GM12878 (cell line): ENCODE measurements around the gene TMEM61. TPM values are rescaled to one million over a fixed set of nuclear protein-coding genes. Genes with fewer than 3 reads are reported as not detected.

Experiments
- ATAC-seq: fragments of 200-7000 bp; cut with Tn5 transposase; 3 replicates; pipeline ENCODE4 v1.9.1; 2020; ENCODE audit warnings: mild to moderate bottlenecking, moderate library complexity
- BruUV-seq: library from RNA; stranded (reverse); fragments of 400-500 nt; replicated peaks from 2 replicates; lab custom pipeline; 2021; lab: Mats Ljungman, UMichigan
- CTCF ChIA-PET: fragments of 300-600 bp; sonication (Branson Sonifier 250); formaldehyde crosslinking; extraction: SDS; loops from one replicate; lab custom pipeline; 2021; ENCODE audit warnings: inconsistent platforms; lab: Yijun Ruan, JAX
- POLR2A ChIA-PET: fragments of 350-600 bp; formaldehyde crosslinking; extraction: SDS; loops from one replicate; lab custom pipeline; 2021; ENCODE audit warnings: inconsistent platforms; lab: Charles Lee
- RAD21 ChIA-PET: fragments of 300-600 bp; sonication (Branson Sonifier 250); formaldehyde crosslinking; loops from one replicate; lab custom pipeline; 2023; ENCODE audit warnings: antibody characterized with exemption; ENCODE audit not compliant: unreplicated experiment; lab: Charles Lee
- SMC1A ChIA-PET: fragments of 300-600 bp; sonication (Branson Sonifier 250); formaldehyde crosslinking; loops from one replicate; lab custom pipeline; 2023; ENCODE audit not compliant: unreplicated experiment, uncharacterized antibody; lab: Charles Lee
- DNase-seq: peaks from one replicate; pipeline ENCODE4 v3.0.0-alpha.2; 2011; ENCODE audit warnings: low read depth, low spot score
- FAIRE-seq: peaks from 3 replicates; lab custom pipeline; 2011; peaks lifted over from hg19 to GRCh38; lab: Jason Lieb, UNC
- H2AFZ ChIP-seq: 2 replicates; pipeline ENCODE4 v1.6.0; 2011; ENCODE audit warnings: low read depth, low read length, control low read depth; ENCODE audit not compliant: control insufficient read depth
- H3K27ac ChIP-seq: 2 replicates; pipeline ENCODE4 v1.5.1; 2011; ENCODE audit warnings: control low read depth; ENCODE audit not compliant: control insufficient read depth, insufficient read depth
- H3K27me3 ChIP-seq, 2 experiments: replicated peaks in 1 of 2; 2 replicates each; pipeline versions ENCODE4 v1.6.0 to v1.6.1; 2011; ENCODE audit warnings: low read length in 1 of 2; ENCODE audit not compliant: control insufficient read depth in 2 of 2, insufficient read depth in 2 of 2
- H3K36me3 ChIP-seq, 2 experiments: 2 replicates each; pipeline ENCODE4 v1.5.1; 2011; ENCODE audit warnings: low read length in 1 of 2; ENCODE audit not compliant: control insufficient read depth in 2 of 2, insufficient read depth in 2 of 2
- H3K4me1 ChIP-seq: 2 replicates; pipeline ENCODE4 v1.6.1; 2011; ENCODE audit warnings: mild to moderate bottlenecking, low read length, moderate library complexity, mixed read lengths; ENCODE audit not compliant: control insufficient read depth, insufficient read depth
- H3K4me2 ChIP-seq: 2 replicates; pipeline ENCODE4 v1.6.0; 2011; ENCODE audit warnings: control low read depth; ENCODE audit not compliant: control insufficient read depth, insufficient read depth
- H3K4me3 ChIP-seq: fragments of 200-600 bp; sonication (generic); 2 replicates; pipeline ENCODE4 v1.5.1; 2016
- H3K79me2 ChIP-seq: 2 replicates; pipeline ENCODE4 v1.6.0; 2011; ENCODE audit warnings: low read length; ENCODE audit not compliant: control insufficient read depth, insufficient read depth
- H3K9ac ChIP-seq: 2 replicates; pipeline ENCODE4 v1.8.0; 2011; ENCODE audit warnings: low read length, control low read depth, mixed read lengths; ENCODE audit not compliant: control insufficient read depth, insufficient read depth
- H3K9me3 ChIP-seq: replicated peaks from 3 replicates; pipeline ENCODE4 v1.5.1; 2011; ENCODE audit warnings: mild to moderate bottlenecking, low read length; ENCODE audit not compliant: control insufficient read depth, insufficient read depth
- H4K20me1 ChIP-seq: 2 replicates; pipeline ENCODE4 v1.6.0; 2011; ENCODE audit not compliant: control insufficient read depth, insufficient read depth
- CTCF ChIP-seq, 3 experiments: IDR thresholded peaks in 2 of 3; conservative IDR thresholded peaks in 1 of 3; 2 replicates each; pipeline ENCODE4 v1.5.1; 2011; ENCODE audit warnings: low read depth in 3 of 3, low read length in 3 of 3, mild to moderate bottlenecking in 3 of 3, control low read depth in 2 of 3, moderate library complexity in 2 of 3, inconsistent platforms in 1 of 3, mixed read lengths in 1 of 3; ENCODE audit not compliant: control insufficient read depth in 2 of 3, insufficient read depth in 1 of 3; ENCODE audit errors: extremely low read depth in 1 of 3
- KAT2A ChIP-seq: conservative IDR thresholded peaks from 2 replicates; pipeline ENCODE4 v1.6.1; 2011; ENCODE audit warnings: low read depth, low read length; ENCODE audit not compliant: control insufficient read depth
- PML ChIP-seq: IDR thresholded peaks from 2 replicates; pipeline ENCODE4 v1.6.1; 2012; ENCODE audit warnings: low read length, inconsistent platforms
- RAD21 ChIP-seq: IDR thresholded peaks from 2 replicates; pipeline ENCODE4 v1.6.1; 2011; ENCODE audit warnings: mild to moderate bottlenecking, low read depth, low read length, moderate library complexity; ENCODE audit not compliant: insufficient read depth
- SMC3 ChIP-seq: IDR thresholded peaks from 2 replicates; pipeline ENCODE4 v1.6.1; 2011; ENCODE audit warnings: low read length, improper control_type of control experiment, borderline replicate concordance
- SUZ12 ChIP-seq: fragments of 200-600 bp; sonication (generic); IDR thresholded peaks from one replicate; pipeline ENCODE4 v1.6.1; 2018; ENCODE audit warnings: antibody characterized with exemption, mild to moderate bottlenecking; ENCODE audit not compliant: unreplicated experiment
- YY1 ChIP-seq: IDR thresholded peaks from 2 replicates; pipeline ENCODE4 v1.6.1; 2011; ENCODE audit warnings: low read depth, mild to moderate bottlenecking, low read length
- ZNF24 ChIP-seq: fragments of 450-650 bp; IDR thresholded peaks from 2 replicates; pipeline ENCODE4 v1.6.1; 2017; ENCODE audit warnings: antibody characterized with exemption, mild to moderate bottlenecking
- ZNF274 ChIP-seq: IDR thresholded peaks from one replicate; pipeline ENCODE4 v1.8.0; 2011; ENCODE audit not compliant: insufficient read length, insufficient read depth
- WGBS: methylation state at CpG from one replicate; pipeline ENCODE4 v1.1.6; 2016; ENCODE audit warnings: low lambda C conversion rate; ENCODE audit not compliant: insufficient replicate concordance, insufficient coverage; ENCODE audit errors: missing lambda C conversion rate; 5-methylcytosine and 5-hydroxymethylcytosine counted together
- in situ Hi-C: fragments of 300-500 bp; cut with MboI; formaldehyde crosslinking; loops from 9 replicates; pipeline ENCODE4 v1.14.3; 2018; ENCODE audit warnings: mixed read lengths
- intact Hi-C: fragments of 100-400 bp; cut with micrococcal nuclease; formaldehyde crosslinking; loops from one replicate; pipeline ENCODE4 v1.14.2; 2022; ENCODE audit not compliant: unreplicated experiment
- polyA plus RNA-seq, 11 experiments: library from polyadenylated mRNA; depleted of rRNA in 4 of 11; unstranded in 6 of 11; stranded (reverse) in 5 of 11; fragments of >200 nt; fragmentation: Nextera tagmentation in 4 of 11; fragmentation: Illumina TruSeq in 1 of 11; extraction: Ambion mirVana in 4 of 11; extraction: Trizol in 1 of 11; gene quantifications; 1 replicate in 1 of 11; 2 replicates in 10 of 11; pipeline versions ENCODE4 v1.2.1 to v1.2.3, GENCODE V29; 2011 to 2016; ENCODE audit warnings: inconsistent platforms in 2 of 11, missing spikeins in 2 of 11, low read depth in 1 of 11
- total RNA-seq, 4 experiments: library from RNA; depleted of rRNA in 3 of 4; stranded (reverse); fragments of >200 nt in 3 of 4; fragmentation: Illumina TruSeq in 1 of 4; extraction: Trizol in 1 of 4; gene quantifications; 2 replicates each; pipeline versions ENCODE4 v1.2.1 to v1.2.3, GENCODE V29; 2013 to 2021
- TF ChIP-seq, protein P1 (sequence below): IDR thresholded peaks from 2 replicates; pipeline ENCODE4 v1.6.1; 2011; ENCODE audit warnings: low read depth, mild to moderate bottlenecking, low read length, moderate library complexity, borderline replicate concordance; ENCODE audit errors: extremely low read depth

TMEM61 gene
- total and polyA plus RNA-seq, 10 of the 15 experiments (the other 5 are each of a cell fraction or from before 2014, with no cell fraction given), result not detected

GRCh38 chr1:54942976-54943375, 37.5 kb upstream of the TMEM61 start (continued):
- TF ChIP-seq, protein P1, sequence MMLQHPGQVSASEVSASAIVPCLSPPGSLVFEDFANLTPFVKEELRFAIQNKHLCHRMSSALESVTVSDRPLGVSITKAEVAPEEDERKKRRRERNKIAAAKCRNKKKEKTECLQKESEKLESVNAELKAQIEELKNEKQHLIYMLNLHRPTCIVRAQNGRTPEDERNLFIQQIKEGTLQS, result no peak
- TF ChIP-seq PML (no peak), SUZ12 (no peak), ZNF274 (no peak)

DNA sequence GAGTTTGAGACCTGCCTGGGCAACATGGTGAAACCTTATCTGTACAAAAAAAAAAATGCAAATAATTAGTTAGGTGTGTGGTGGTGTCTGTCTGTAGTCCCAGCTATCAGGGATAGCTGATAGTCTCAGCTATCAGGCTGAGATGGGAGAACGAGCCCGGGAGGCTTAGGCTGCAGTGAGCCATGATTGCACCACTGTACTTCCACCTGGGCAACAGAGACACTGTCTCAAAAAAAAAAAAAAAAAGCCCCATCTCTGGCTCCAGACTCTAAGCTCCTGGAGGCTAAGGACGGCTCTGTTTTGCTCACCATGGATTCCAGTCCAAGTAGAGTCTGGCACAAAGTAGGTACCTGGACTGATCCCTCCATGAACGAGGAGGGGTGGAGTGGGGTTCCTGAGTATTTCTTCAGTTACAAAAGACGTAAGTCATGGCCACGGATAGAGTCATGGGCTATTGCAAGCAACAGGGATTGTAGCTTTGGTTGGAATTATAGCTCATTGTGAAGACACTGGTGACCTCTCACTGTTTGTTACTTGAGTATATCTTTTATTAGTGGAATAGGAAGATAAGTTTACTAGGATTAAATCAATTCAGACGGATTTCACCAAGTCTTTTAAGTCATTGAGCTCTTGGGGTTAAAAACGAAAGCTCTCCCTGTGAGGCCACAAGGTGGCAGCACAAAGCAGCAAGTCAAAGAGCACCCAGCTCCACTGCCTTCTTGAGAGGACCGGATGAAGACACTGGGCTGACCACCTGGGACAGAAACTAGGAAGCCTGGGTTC, 35.6 kb upstream of the TMEM61 start:
- H4K20me1 ChIP-seq, result no peaks in the 10 kb centered on the region
- no peak overlapping the region for H3K27ac ChIP-seq
- H3K79me2 ChIP-seq, result no peaks in the 10 kb centered on the region
- TF ChIP-seq CTCF (IDR thresholded peaks at IDR 0.05 in 2 of 3, conservative IDR thresholded peaks at IDR 0.05 in 1 of 3; ENCODE audit: control insufficient read depth in 2 of 3, extremely low read depth in 1 of 3, insufficient read depth in 1 of 3, low read depth in 3 of 3, low read length in 3 of 3), result peak; percentile 78 to 87 (median 81)
- peak; percentile 91 for TF ChIP-seq SMC3
- TF ChIP-seq ZNF24, result peak; percentile 84
- TF ChIP-seq KAT2A, result no peak
- TF ChIP-seq YY1, result peak; percentile 58; the same call in 1 of the 2 replicates
- peak; percentile 82 for TF ChIP-seq RAD21
- peak; percentile 81 for FAIRE-seq
- DNase-seq, result peak; percentile 26
- peak; percentile 91 for ATAC-seq
- H3K36me3 ChIP-seq, result no peaks in the 10 kb centered on the region
- H2AFZ ChIP-seq, result no peak overlapping the region
- ChIA-PET POLR2A (interaction anchor here (0.6 kb wide), 1 partner anchor 1108 kb away, joined by 7 read pairs; no protein-coding TSS in a partner anchor), CTCF (interaction anchor here (0.6 to 11.9 kb wide), 53 partner anchors 8 to 1765 kb away, joined by 3 to 436 read pairs (median 4); partner anchors contain the start of genes BSND and DHCR24), RAD21 (interaction anchor here (0.5 to 9.3 kb wide), 37 partner anchors 9 to 1641 kb away, joined by 3 to 156 read pairs (median 3); partner anchors contain the start of genes BSND, DHCR24 and TTC22), SMC1A (interaction anchor here (0.6 to 9.4 kb wide), 22 partner anchors 9 to 1640 kb away, joined by 3 to 147 read pairs (median 6); partner anchors contain the start of gene BSND)
- WGBS, result 26% methylated on average over 9 of the region's 9 CpGs
- H3K4me3 ChIP-seq, result no peak overlapping the region
- H3K4me1 ChIP-seq, result no peaks in the 10 kb centered on the region
- H3K27me3 ChIP-seq, result no peaks in the 10 kb centered on the region; a peak in 1 of 4 replicates
- BruUV-seq, result no TSS peak
- in situ Hi-C loops (no loop called here), intact Hi-C loops (loop anchor here (1.0 kb wide), 2 partner anchors 52 to 78 kb away; no protein-coding TSS in a partner anchor)
- no peaks in the 10 kb centered on the region for H3K9me3 ChIP-seq
- H3K9ac ChIP-seq, result no peak overlapping the region
- no peak overlapping the region for H3K4me2 ChIP-seq
